ENCODE measurements around the gene C11orf65.

- TF ChIP-seq CTCF (IDR thresholded peaks at IDR 0.05; ENCODE audit: low read depth, low read length, missing input control) (no peak), ATF3 (IDR thresholded peaks at IDR 0.05) (no peak), EGR1 (IDR thresholded peaks at IDR 0.05; ENCODE audit: low read depth in 2 of 2) (no peak), FOXA1 (IDR thresholded peaks at IDR 0.05) (no peak), REST (IDR thresholded peaks at IDR 0.05) (no peak), ZBTB33 (IDR thresholded peaks at IDR 0.05) (no peak), GABPA (IDR thresholded peaks at IDR 0.05 in 1 of 2, conservative IDR thresholded peaks at IDR 0.05 in 1 of 2) (no peak), SP1 (IDR thresholded peaks at IDR 0.05) (no peak)
Measured at GRCh38 chr11:108333403-108333899, 133.9 kb downstream of the C11orf65 start.
